ENCODE results near the gene UTS2.

GRCh38 chr1:7891804-7892203, 38.9 kb upstream of the UTS2 start:
- TF ChIP-seq NR2F2 (IDR thresholded peaks at IDR 0.05; ENCODE audit: borderline replicate concordance, low read depth) (no peak), ZSCAN29 (CRISPR knock-in tag; conservative IDR thresholded peaks at IDR 0.05) (no peak), ZXDC (CRISPR knock-in tag; IDR thresholded peaks at IDR 0.05) (no peak), ZNF121 (CRISPR knock-in tag; IDR thresholded peaks at IDR 0.05) (no peak), CTCF (CRISPR knock-in tag; IDR thresholded peaks at IDR 0.05) (no peak), NONO (IDR thresholded peaks at IDR 0.05) (no peak), NONO (CRISPR knock-in tag; conservative IDR thresholded peaks at IDR 0.05) (no peak), STAG1 (CRISPR knock-in tag; IDR thresholded peaks at IDR 0.05) (no peak), MLLT10 (CRISPR knock-in tag; IDR thresholded peaks at IDR 0.05) (no peak), TSC22D2 (CRISPR knock-in tag; IDR thresholded peaks at IDR 0.05; ENCODE audit: borderline replicate concordance) (no peak), HOXA7 (CRISPR knock-in tag; IDR thresholded peaks at IDR 0.05) (no peak)

All from HepG2 (cell line).